Measurements from ENCODE around the gene BCAS3. TPM values are rescaled to one million over a fixed set of nuclear protein-coding genes. Genes with fewer than 3 reads are reported as not detected.

BCAS3 gene
- total and polyA plus RNA-seq, 2 experiments from 2014 or later = 18.0 to 20.2 TPM

DNA sequence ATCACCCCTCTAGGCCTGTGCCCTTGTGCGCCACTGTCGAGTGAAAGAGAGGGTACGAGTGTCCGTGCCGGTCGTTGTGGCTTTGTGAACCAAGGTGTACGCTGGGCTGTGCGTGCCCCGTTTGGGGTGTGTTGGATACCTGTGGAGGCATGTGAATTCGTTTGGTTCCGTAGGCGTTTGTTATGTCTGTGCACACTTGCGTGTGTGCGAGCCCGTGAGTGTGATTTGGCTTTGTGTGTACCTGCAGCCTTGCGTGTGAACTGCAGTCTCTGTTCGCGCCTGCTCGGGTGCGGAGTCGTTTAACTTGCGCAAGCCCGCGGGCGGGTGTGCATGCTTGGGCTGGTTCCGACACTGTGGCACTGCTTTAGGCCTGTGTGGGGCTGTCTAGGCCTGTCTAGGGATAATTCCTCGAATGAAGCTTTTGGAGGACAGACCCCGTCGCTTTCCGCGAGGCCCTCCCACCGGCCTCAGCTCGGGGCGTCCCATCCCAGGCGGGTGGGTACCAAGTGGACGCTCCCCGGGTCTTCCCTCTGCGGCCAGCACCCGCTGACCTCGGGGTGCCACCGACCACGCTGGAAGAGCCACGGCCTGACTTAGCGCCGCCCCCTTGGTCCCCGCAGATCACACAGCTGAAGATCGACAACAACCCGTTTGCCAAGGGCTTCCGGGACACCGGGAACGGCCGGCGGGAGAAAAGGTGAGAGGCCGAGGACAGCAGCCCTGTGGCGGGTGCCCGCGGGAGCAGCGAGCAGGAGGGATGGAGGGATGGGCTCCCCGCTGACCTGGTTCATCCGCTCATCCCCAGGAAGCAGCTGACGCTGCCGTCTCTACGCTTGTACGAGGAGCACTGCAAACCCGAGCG, 726.4 kb downstream of the BCAS3 start:
- Histone ChIP-seq H3K9me3 (ENCODE audit: low read depth) (no peaks in the 10 kb centered on the region), H3K9ac (no peak overlapping the region), H3K27ac (no peak overlapping the region), H3K9me2 (ENCODE audit: insufficient read depth) (no peaks in the 10 kb centered on the region), H2AFZ (no peak overlapping the region), H3K4me2 (ENCODE audit: unreplicated experiment) (no peak overlapping the region), H3F3A (ENCODE audit: insufficient read depth) (no peaks in the 10 kb centered on the region), H3K4me1 (ENCODE audit: insufficient read depth) (0 out of 2 replicates have a peak, but pooled peaks cover 10% of the 10 kb centered on the region), H4K20me1 (ENCODE audit: insufficient read depth) (no peaks in the 10 kb centered on the region), H3K27me3 (replicated peaks; ENCODE audit: insufficient read depth) (no peaks in the 10 kb centered on the region), H3K79me2 (ENCODE audit: insufficient read depth) (peaks cover 49% of the 10 kb centered on the region), H3K4me3 (no peak overlapping the region), H3K36me3 (ENCODE audit: low read depth) (no peaks in the 10 kb centered on the region; the same call in 1 of the 2 replicates)
- 62 to 74% methylated on average over 55 to 66 of the region's 66 CpGs for WGBS, 2 experiments (ENCODE audit: low coverage in 1 of 2, low lambda C conversion rate in 2 of 2, missing lambda C conversion rate in 2 of 2)
- in situ Hi-C loops (cut with MboI) = no loop called here
- TF ChIP-seq EZH2 (IDR thresholded peaks at IDR 0.05; ENCODE audit: insufficient read depth, poor library complexity, severe bottlenecking) (no peak), EZH2phosphoT487 (IDR thresholded peaks at IDR 0.05; ENCODE audit: insufficient read depth, low read depth) (no peak)
- DNase-seq = no peak

DNA sequence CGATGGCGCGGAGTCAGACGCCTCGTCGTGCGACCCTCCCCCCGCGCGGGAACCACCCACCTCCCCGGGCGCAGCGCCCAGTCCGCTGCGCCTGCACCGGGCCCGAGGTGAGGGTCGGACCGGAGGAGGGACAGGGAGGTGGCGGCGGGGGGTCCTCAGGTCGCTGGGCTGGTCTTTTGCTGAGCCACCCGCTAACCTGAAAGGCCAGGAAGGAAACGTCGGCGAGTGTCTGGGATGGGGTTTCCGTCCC, 726.9 kb downstream of the BCAS3 start:
- 44 to 59% methylated on average over 15 to 27 of the region's 27 CpGs for WGBS, 2 experiments (ENCODE audit: low coverage in 1 of 2, low lambda C conversion rate in 2 of 2, missing lambda C conversion rate in 2 of 2)
- Histone ChIP-seq H4K20me1 (ENCODE audit: insufficient read depth) (no peaks in the 10 kb centered on the region), H3K9ac (no peak overlapping the region), H3K36me3 (ENCODE audit: low read depth) (no peaks in the 10 kb centered on the region; the same call in 1 of the 2 replicates), H3K4me1 (ENCODE audit: insufficient read depth) (0 out of 2 replicates have a peak, but pooled peaks cover 10% of the 10 kb centered on the region), H3K4me2 (ENCODE audit: unreplicated experiment) (no peak overlapping the region), H3K9me3 (ENCODE audit: low read depth) (no peaks in the 10 kb centered on the region), H3K9me2 (ENCODE audit: insufficient read depth) (no peaks in the 10 kb centered on the region), H2AFZ (no peak overlapping the region), H3K27me3 (replicated peaks; ENCODE audit: insufficient read depth) (no peaks in the 10 kb centered on the region), H3F3A (ENCODE audit: insufficient read depth) (no peaks in the 10 kb centered on the region), H3K27ac (no peak overlapping the region), H3K4me3 (no peak overlapping the region), H3K79me2 (ENCODE audit: insufficient read depth) (peaks cover 46% of the 10 kb centered on the region)
- no peak for DNase-seq
- in situ Hi-C loops (cut with MboI) = no loop called here
- no peak for TF ChIP-seq EZH2phosphoT487 (IDR thresholded peaks at IDR 0.05; ENCODE audit: insufficient read depth, low read depth)
- TF ChIP-seq EZH2 (IDR thresholded peaks at IDR 0.05; ENCODE audit: insufficient read depth, poor library complexity, severe bottlenecking) = no peak

DNA sequence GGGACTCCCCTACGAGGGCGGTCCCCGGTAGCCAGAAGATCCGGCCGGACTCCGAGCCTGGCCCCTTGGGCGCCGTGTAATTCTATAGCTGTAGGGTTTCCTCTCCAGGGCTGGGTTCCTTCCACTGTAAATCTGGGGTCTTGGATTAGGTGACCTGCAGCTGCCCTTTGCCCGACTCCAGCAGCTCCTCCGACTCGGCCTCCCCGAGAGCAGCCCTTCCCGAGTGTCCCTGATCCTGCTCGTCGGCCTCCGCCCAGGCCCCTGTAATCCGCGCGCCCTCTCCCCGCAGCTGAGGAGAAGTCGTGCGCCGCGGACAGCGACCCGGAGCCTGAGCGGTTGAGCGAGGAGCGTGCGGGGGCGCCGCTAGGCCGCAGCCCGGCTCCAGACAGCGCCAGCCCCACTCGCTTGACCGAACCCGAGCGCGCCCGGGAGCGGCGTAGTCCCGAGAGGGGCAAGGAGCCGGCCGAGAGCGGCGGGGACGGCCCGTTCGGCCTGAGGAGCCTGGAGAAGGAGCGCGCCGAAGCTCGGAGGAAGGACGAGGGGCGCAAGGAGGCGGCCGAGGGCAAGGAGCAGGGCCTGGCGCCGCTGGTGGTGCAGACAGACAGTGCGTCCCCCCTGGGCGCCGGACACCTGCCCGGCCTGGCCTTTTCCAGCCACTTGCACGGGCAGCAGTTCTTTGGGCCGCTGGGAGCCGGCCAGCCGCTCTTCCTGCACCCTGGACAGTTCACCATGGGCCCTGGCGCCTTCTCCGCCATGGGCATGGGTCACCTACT, 727.4 kb downstream of the BCAS3 start:
- H3K4me2 ChIP-seq (ENCODE audit: unreplicated experiment) = no peak overlapping the region
- H3K27ac ChIP-seq = no peak overlapping the region

DNA sequence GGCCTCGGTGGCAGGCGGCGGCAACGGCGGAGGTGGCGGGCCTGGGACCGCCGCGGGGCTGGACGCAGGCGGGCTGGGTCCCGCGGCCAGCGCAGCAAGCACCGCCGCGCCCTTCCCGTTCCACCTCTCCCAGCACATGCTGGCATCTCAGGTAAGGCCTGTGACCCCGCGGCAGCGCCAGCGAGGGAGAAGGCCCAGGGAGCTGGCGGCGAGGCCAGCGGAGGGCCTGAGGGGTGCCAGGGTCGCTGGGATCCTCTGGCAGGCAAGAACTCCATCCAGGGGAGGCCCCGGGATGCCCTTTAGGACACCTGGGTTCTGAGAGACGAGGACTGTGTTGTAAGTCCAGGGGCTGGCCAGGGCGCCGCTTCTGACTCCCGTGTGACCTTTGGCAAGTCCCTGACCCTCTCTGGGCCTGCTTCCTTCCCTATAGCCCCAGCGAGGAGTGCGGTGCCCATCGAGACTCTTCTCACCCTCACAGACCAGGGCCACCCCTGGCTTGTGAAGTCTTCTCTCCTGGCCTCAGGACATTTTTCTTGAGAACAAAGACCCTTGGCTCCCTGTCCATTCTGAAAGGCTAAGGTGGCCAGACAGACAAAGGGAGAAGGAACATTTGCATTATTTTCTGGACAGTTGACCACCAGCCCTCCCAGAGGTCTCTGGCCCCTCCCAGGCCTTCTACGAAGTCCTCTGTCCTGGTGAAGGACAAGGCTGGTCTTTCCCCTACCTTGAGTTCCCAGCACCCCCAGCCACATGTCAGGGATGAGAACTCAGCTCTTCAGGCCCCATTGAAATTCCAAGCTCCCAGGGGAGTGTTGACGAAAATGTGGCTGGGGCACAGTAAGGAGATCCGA, 728.3 kb downstream of the BCAS3 start:
- Histone ChIP-seq H3K36me3 (ENCODE audit: low read depth) (no peaks in the 10 kb centered on the region; the same call in 1 of the 2 replicates), H3K4me3 (no peak overlapping the region), H3K4me2 (ENCODE audit: unreplicated experiment) (no peak overlapping the region), H3F3A (ENCODE audit: insufficient read depth) (peaks cover 7% of the 10 kb centered on the region; the same call in 1 of the 2 replicates), H3K27me3 (replicated peaks; ENCODE audit: insufficient read depth) (no peaks in the 10 kb centered on the region), H3K9ac (no peak overlapping the region), H3K9me3 (ENCODE audit: low read depth) (no peaks in the 10 kb centered on the region), H3K79me2 (ENCODE audit: insufficient read depth) (peaks cover 42% of the 10 kb centered on the region), H3K27ac (no peak overlapping the region), H3K4me1 (ENCODE audit: insufficient read depth) (0 out of 2 replicates have a peak, but pooled peaks cover 10% of the 10 kb centered on the region), H3K9me2 (ENCODE audit: insufficient read depth) (no peaks in the 10 kb centered on the region), H2AFZ (no peak overlapping the region), H4K20me1 (ENCODE audit: insufficient read depth) (no peaks in the 10 kb centered on the region)
- no peak for DNase-seq
- in situ Hi-C loops (cut with MboI) = no loop called here
- no peak for TF ChIP-seq EZH2phosphoT487 (IDR thresholded peaks at IDR 0.05; ENCODE audit: insufficient read depth, low read depth)
- TF ChIP-seq EZH2 (IDR thresholded peaks at IDR 0.05; ENCODE audit: insufficient read depth, poor library complexity, severe bottlenecking) = no peak
- WGBS, 2 experiments (ENCODE audit: low coverage in 1 of 2, low lambda C conversion rate in 2 of 2, missing lambda C conversion rate in 2 of 2) = 94% methylated on average over 34 to 37 of the region's 37 CpGs

More for the DNA sequence above, 727.4 kb downstream of the BCAS3 start:
- no peaks in the 10 kb centered on the region; the same call in 1 of the 2 replicates for H3K36me3 ChIP-seq (ENCODE audit: low read depth)
- no peak overlapping the region for H3K4me3 ChIP-seq
- no peak overlapping the region for H2AFZ ChIP-seq
- H3K9ac ChIP-seq = no peak overlapping the region
- H3F3A ChIP-seq (ENCODE audit: insufficient read depth) = peaks cover 3% of the 10 kb centered on the region; the same call in 1 of the 2 replicates
- H3K9me2 ChIP-seq (ENCODE audit: insufficient read depth) = no peaks in the 10 kb centered on the region
- WGBS, 2 experiments (ENCODE audit: low coverage in 1 of 2, low lambda C conversion rate in 2 of 2, missing lambda C conversion rate in 2 of 2) = 88 to 91% methylated on average over 63 to 70 of the region's 71 CpGs
- TF ChIP-seq EZH2phosphoT487 (IDR thresholded peaks at IDR 0.05; ENCODE audit: insufficient read depth, low read depth) = no peak
- TF ChIP-seq EZH2 (IDR thresholded peaks at IDR 0.05; ENCODE audit: insufficient read depth, poor library complexity, severe bottlenecking) = no peak
- peaks cover 46% of the 10 kb centered on the region for H3K79me2 ChIP-seq (ENCODE audit: insufficient read depth)
- no peak for DNase-seq
- no peaks in the 10 kb centered on the region for H4K20me1 ChIP-seq (ENCODE audit: insufficient read depth)
- H3K27me3 ChIP-seq (replicated peaks; ENCODE audit: insufficient read depth) = no peaks in the 10 kb centered on the region
- in situ Hi-C loops (cut with MboI) = no loop called here
- no peaks in the 10 kb centered on the region for H3K9me3 ChIP-seq (ENCODE audit: low read depth)
- 0 out of 2 replicates have a peak, but pooled peaks cover 10% of the 10 kb centered on the region for H3K4me1 ChIP-seq (ENCODE audit: insufficient read depth)
